Heart left ventricle (tissue), 16 donors: ENCODE results near the gene PSMG3. TPM values are rescaled to one million over a fixed set of nuclear protein-coding genes. Genes with fewer than 3 reads are reported as not detected.

Experiments
- ATAC-seq, 4 donors: fragments of 200-7000 bp; cut with Tn5 transposase; one replicate each; pipeline ENCODE4 v1.9.1; 2020 to 2022; ENCODE audit warnings: moderate library complexity in 4 of 4, mild to moderate bottlenecking in 3 of 4, moderate number of reproducible peaks in 1 of 4
- DNase-seq, 5 donors: peaks; one replicate each; pipeline ENCODE4 v3.0.0-alpha.2; 2020
- H3K27ac ChIP-seq, 12 donors: fragments of 200-600 bp; sonication (generic) in 4 of 12; one replicate each; pipeline versions ENCODE4 v1.5.0 to v1.8.0; 2016 to 2022; ENCODE audit warnings: mild to moderate bottlenecking in 2 of 12
- H3K27me3 ChIP-seq, 9 donors: fragments of 200-600 bp; sonication (generic) in 2 of 9; one replicate each; pipeline versions ENCODE4 v1.5.1 to v1.8.0; 2016 to 2022; ENCODE audit warnings: mild to moderate bottlenecking in 3 of 9
- H3K36me3 ChIP-seq, 9 donors: fragments of 200-600 bp; sonication (generic) in 2 of 9; one replicate each; pipeline versions ENCODE4 v1.5.0 to v1.8.0; 2018 to 2022; ENCODE audit warnings: mild to moderate bottlenecking in 2 of 9
- H3K4me1 ChIP-seq, 12 donors: fragments of 200-600 bp; sonication (generic) in 4 of 12; one replicate each; pipeline versions ENCODE4 v1.5.0 to v1.8.0; 2016 to 2022; ENCODE audit warnings: mild to moderate bottlenecking in 3 of 12
- H3K4me3 ChIP-seq, 12 donors: fragments of 200-600 bp; sonication (generic) in 4 of 12; one replicate each; pipeline versions ENCODE4 v1.5.0 to v1.8.0; 2017 to 2022; ENCODE audit warnings: mild to moderate bottlenecking in 9 of 12, moderate library complexity in 4 of 12
- H3K9me3 ChIP-seq, 12 donors: fragments of 200-600 bp; sonication (generic) in 4 of 12; one replicate each; pipeline versions ENCODE4 v1.5.0 to v1.8.0; 2016 to 2022; ENCODE audit warnings: mild to moderate bottlenecking in 1 of 12
- POLR2A ChIP-seq, 2 donors: fragments of 450-650 bp; IDR thresholded peaks; one replicate each; pipeline ENCODE4 v1.6.1; 2017; ENCODE audit warnings: antibody characterized with exemption in 2 of 2, mild to moderate bottlenecking in 2 of 2, moderate library complexity in 2 of 2
- WGBS, 4 donors: extraction: QIAGEN DNeasy Blood & Tissue Kit in 2 of 4; methylation state at CpG; one replicate each; pipeline versions ENCODE4 v1.1.5 to v1.1.7; 2013 to 2018; 5-methylcytosine and 5-hydroxymethylcytosine counted together
- intact Hi-C, 10 donors: fragments of 100-400 bp; cut with DNase I; formaldehyde crosslinking; loops; one replicate each; pipeline versions ENCODE4 v1.11.1 to v1.14.2; 2022
- polyA plus RNA-seq, 2 donors: library from polyadenylated mRNA; stranded (reverse); fragments of 200-250 nt; gene quantifications; one replicate each; pipeline ENCODE4 v1.2.3, GENCODE V29; 2013
- total RNA-seq, 9 donors: library from RNA; depleted of rRNA in 2 of 9; stranded (reverse); fragments of >200 nt in 2 of 9; fragmentation: NEBNext Ultra II Directional in 3 of 9; extraction: Animal tissue kit (Norgen Biotek cat#: 25700) in 3 of 9; gene quantifications; one replicate each; pipeline versions ENCODE4 v1.1.0 to v1.2.4, GENCODE V29; 2016 to 2023
- TF ChIP-seq, protein P1 (sequence below), 12 donors: fragments of 200-600 bp; sonication (generic) in 4 of 12; IDR thresholded peaks; one replicate each; pipeline versions ENCODE4 v1.5.0 to v1.8.0; 2018 to 2022; ENCODE audit warnings: antibody characterized with exemption in 12 of 12, mild to moderate bottlenecking in 5 of 12
- donor health status: ischemic (EF 13 %, LVEDD 7.1; RV severe dilation, severe dysfunction).
- donor health status: healthy with polysubstance abuse.
- donor health status: DM: no; HTN: yes; CAD: no.
- donor health status: DM: no; HTN: no; CAD: no.
- donor health status: ischemic (EF 25% LVEDD 6.9; RV normal size, moderate dysfunction).
- donor health status: ischemic (EF 25% LVEDD 5.7; RV mildly dilated, moderate dysfunction).
- donor health status: healthy.
- donor health status: DM: yes; HTN: yes; CAD: no.
- donor health status: ischemic (EF 35%, LVEDD 5.7; RV mildly dilated, moderate dysfunction).
- donor health status: nonischemic (EF 11% LVEDD 7.7; RV severe dilation, severe dysfunction).
- donor health status: DM: yes; HTN: yes; CAD: no.
- donor health status: PGD.
- donor health status: ischemic (EF 29% LVEDD 5.4; RV normal size, mild dysfunction).
- donor health status: nonischemic (EF 23%, LVEDD 6.1; RV moderate dilation, normal function).

PSMG3 gene
- total and polyA plus RNA-seq, 11 donors: 7.3 to 36.5 (median 13.8) TPM

DNA sequence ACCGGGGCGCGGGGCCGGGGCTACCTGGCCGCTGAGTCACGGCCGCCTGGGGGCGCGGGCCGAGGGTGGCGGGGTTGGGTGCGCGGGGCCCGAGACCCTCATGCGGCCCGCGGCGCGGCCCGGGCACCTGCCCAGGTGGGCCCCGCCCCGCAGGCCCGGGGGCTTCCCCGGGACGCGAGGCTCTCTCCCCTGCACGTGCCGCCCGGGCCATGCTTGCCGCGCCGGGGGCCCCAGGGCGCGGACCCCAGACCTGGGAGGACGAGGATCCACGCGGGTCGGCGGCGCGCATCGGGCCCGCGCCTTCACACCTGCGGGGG lies 38.9 kb downstream of the PSMG3 start:
- Histone ChIP-seq H3K27ac (peak overlapping the region; percentile 90 to 100 (median 96)), H3K4me1 (peaks cover 10 to 56% (median 35%) of the 10 kb centered on the region in 12 donors), H3K27me3 (no peaks in the 10 kb centered on the region), H3K4me3 (peak overlapping the region; percentile 39 to 94 (median 66)), H3K9me3 (no peaks in the 10 kb centered on the region), H3K36me3 (peaks cover 0 to 11% (median 0%) of the 10 kb centered on the region in 9 donors)
- intact Hi-C loops: loop anchor here in 3 of 10 donors (1.0 to 5.0 kb wide), 3 partner anchors 27 to 41 kb away; partner anchors contain the start of genes INTS1 (in 1 of the 3) and PSMG3 (in 1 of the 3)
- ATAC-seq (no peak), DNase-seq (no peak)
- no peak for TF ChIP-seq POLR2A (IDR thresholded peaks at IDR 0.05)
- TF ChIP-seq, protein P1, sequence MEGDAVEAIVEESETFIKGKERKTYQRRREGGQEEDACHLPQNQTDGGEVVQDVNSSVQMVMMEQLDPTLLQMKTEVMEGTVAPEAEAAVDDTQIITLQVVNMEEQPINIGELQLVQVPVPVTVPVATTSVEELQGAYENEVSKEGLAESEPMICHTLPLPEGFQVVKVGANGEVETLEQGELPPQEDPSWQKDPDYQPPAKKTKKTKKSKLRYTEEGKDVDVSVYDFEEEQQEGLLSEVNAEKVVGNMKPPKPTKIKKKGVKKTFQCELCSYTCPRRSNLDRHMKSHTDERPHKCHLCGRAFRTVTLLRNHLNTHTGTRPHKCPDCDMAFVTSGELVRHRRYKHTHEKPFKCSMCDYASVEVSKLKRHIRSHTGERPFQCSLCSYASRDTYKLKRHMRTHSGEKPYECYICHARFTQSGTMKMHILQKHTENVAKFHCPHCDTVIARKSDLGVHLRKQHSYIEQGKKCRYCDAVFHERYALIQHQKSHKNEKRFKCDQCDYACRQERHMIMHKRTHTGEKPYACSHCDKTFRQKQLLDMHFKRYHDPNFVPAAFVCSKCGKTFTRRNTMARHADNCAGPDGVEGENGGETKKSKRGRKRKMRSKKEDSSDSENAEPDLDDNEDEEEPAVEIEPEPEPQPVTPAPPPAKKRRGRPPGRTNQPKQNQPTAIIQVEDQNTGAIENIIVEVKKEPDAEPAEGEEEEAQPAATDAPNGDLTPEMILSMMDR (IDR thresholded peaks at IDR 0.05): no peak
- WGBS, 4 donors: 0 to 1% (median 1%) methylated on average over 15 to 45 of the region's 45 CpGs; no CpG with 5 or more reads in 1 of the 4 donors

DNA sequence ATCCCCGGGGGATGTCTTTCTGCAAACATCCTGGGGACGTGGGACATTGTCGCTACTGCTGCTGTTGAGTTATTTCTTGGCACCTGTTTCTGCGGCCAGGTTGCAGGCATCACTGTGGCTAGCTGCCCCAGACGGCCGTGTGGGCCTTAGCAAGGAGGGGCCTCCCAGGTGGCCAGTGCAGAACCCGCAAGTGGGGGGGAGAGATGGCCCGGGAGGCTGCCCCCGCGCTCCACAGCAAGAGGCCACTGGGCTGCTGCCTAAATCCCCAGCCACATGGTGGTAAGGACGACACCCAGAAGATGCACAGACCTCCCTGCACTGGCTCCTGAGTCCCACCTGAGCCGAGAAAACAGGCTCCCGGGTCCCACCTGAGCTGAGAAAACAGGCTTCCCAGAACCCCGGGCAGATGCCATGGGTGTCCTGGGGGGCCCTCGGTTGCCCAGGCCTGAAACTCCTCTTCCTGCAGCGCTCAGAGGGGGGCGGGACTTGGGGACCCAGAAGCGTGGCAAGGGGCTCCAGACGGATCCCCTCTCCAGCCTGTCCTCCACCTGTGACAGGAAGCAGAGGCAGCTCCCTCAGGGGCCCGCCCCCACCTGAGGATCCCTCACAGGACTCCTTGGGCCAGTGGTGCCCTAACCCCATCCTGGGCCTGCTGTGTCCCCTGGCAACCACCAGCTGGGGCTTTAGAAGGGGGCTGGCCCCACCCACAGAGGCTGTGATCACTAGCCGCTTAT lies 40.3 kb downstream of the PSMG3 start:
- DNase-seq: peak in 2 of 5 donors; percentile 21 to 32
- intact Hi-C loops: loop anchor here in 3 of 10 donors (1.0 to 5.0 kb wide), 3 partner anchors 25 to 43 kb away; partner anchors contain the start of genes INTS1 (in 1 of the 3) and PSMG3 (in 1 of the 3)
- Histone ChIP-seq H3K9me3 (no peaks in the 10 kb centered on the region), H3K27me3 (no peaks in the 10 kb centered on the region), H3K4me3 (no peak overlapping the region), H3K4me1 (peaks cover 10 to 44% (median 30%) of the 10 kb centered on the region in 12 donors), H3K36me3 (no peaks in the 10 kb centered on the region), H3K27ac (peak overlapping the region in 4 of 12 donors; percentile 99 to 100 (median 99))
- no peak for ATAC-seq
- TF ChIP-seq, protein P1 (IDR thresholded peaks at IDR 0.05): no peak
- TF ChIP-seq POLR2A (IDR thresholded peaks at IDR 0.05): no peak
- WGBS, 4 donors: 71 to 83% (median 73%) methylated on average over 17 to 21 of the region's 21 CpGs

DNA sequence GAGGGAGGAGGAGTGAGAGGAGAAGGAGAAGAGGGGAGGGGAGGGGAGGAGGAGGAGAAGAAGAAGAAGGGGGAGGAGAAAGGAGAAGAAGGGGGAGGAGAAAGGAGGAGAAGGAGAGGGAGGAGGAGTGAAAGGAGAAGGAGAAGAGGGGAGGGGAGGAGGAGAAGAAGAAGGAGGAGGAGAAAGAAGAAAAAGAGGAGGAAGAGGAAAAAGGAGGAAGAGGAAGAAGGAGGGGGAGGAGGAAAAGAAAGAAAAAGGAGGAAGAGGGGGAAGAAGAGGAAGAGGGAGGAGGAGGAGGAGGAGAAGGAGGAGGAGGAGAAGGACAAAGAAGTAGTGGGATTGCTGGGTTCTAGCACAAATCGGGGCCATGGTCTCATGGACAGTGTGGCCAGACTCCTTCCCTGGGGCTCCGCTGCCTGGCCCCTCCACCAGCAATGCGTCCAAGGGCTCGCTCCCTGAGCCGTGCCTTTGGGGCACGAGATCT lies 43.5 kb downstream of the PSMG3 start:
- DNase-seq (no peak), ATAC-seq (peak in 1 of 4 donors; percentile 57)
- 53 to 67% (median 58%) methylated on average over 6 of the region's 6 CpGs for WGBS, 4 donors
- Histone ChIP-seq H3K36me3 (no peaks in the 10 kb centered on the region), H3K9me3 (no peaks in the 10 kb centered on the region), H3K4me3 (no peak overlapping the region), H3K27ac (no peak overlapping the region), H3K27me3 (peaks cover 0 to 8% (median 0%) of the 10 kb centered on the region in 9 donors), H3K4me1 (peaks cover 0 to 12% (median 3%) of the 10 kb centered on the region in 12 donors)
- intact Hi-C loops: no loop called here
- TF ChIP-seq POLR2A (IDR thresholded peaks at IDR 0.05): no peak
- TF ChIP-seq, protein P1 (IDR thresholded peaks at IDR 0.05): no peak

DNA sequence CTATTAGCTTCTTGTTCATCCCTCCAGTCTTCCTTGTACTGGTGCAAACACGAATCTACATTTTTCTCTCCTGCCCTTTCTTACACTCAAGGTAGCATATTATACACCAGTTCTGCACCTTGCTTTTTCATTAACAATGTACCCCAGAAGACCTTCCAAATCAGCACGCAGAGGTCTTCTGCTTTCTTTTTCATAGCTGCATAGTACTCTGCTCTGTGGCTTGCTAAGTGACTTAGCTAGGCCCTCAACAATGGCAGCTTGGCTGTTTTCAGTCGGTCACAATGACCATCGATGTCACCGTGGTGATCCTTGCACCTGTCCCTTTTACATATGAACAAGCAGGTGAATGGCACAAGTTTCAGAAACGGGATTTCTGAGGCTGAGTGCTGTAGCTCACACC lies 44.4 kb downstream of the PSMG3 start:
- H3K4me1 ChIP-seq: peaks cover 0 to 12% (median 2%) of the 10 kb centered on the region in 12 donors

More for the DNA sequence above, 44.4 kb downstream of the PSMG3 start:
- 93 to 96% (median 94%) methylated on average over 6 of the region's 6 CpGs for WGBS, 4 donors
- Histone ChIP-seq H3K4me3 (no peak overlapping the region), H3K36me3 (no peaks in the 10 kb centered on the region), H3K27ac (no peak overlapping the region), H3K27me3 (peaks cover 0 to 8% (median 0%) of the 10 kb centered on the region in 9 donors), H3K9me3 (no peaks in the 10 kb centered on the region)
- intact Hi-C loops: no loop called here
- TF ChIP-seq POLR2A (IDR thresholded peaks at IDR 0.05): no peak
- TF ChIP-seq, protein P1 (IDR thresholded peaks at IDR 0.05): no peak
- no peak for ATAC-seq
- DNase-seq: no peak
